MG63 (cell line): Measurements from ENCODE around the gene GPR84. TPM values are rescaled to one million over a fixed set of nuclear protein-coding genes. Genes with fewer than 3 reads are reported as not detected.

Experiments used
- DNase-seq: peaks from one replicate; pipeline ENCODE4 v3.0.0-alpha.2; 2020
- H3K27me3 ChIP-seq: fragments of 250-450 bp; sonication (Bioruptor Pico); 2 replicates; pipeline ENCODE4 v1.5.1; 2020; ENCODE audit warnings: mild to moderate bottlenecking, moderate library complexity
- H3K36me3 ChIP-seq: fragments of 250-450 bp; sonication (Bioruptor Pico); 2 replicates; pipeline ENCODE4 v1.5.1; 2020; ENCODE audit warnings: mild to moderate bottlenecking, moderate library complexity
- H3K4me3 ChIP-seq: fragments of 250-450 bp; sonication (Bioruptor Pico); 2 replicates; pipeline ENCODE4 v1.5.1; 2020; ENCODE audit warnings: mild to moderate bottlenecking, moderate library complexity
- H3K9me3 ChIP-seq: fragments of 250-450 bp; sonication (Bioruptor Pico); 2 replicates; pipeline ENCODE4 v1.5.1; 2020; ENCODE audit warnings: mild to moderate bottlenecking, moderate library complexity
- total RNA-seq: library from RNA; depleted of rRNA; stranded (reverse); fragments of >200 nt; shearing (Covaris generic); gene quantifications from 2 replicates; pipeline ENCODE4 v1.2.3, GENCODE V29; 2014; ENCODE audit warnings: low replicate concordance

The GPR84 gene
- total RNA-seq, 1 experiment from 2014 or later, result not detected

DNA sequence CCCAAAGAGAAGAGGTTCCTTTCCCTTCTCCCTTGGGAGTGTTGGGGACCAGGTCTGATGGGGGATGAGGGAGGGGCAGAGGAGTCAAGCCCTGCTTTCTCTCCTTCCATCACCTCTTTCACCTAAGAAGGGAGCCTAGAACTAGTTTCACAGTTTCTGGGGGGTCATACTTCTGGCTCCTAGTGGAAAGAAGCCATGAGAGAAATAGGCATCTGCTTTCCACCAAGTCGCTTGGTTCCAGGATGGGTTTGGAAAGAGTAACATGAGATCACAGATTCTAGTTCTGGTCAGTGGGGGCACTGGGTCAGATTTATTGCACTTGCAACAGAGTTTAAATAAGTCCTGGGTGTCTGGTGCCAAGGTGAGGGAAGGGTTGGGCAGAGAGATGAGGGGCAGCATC, 30.7 kb upstream of the GPR84 start:
- no peak overlapping the region for H3K4me3 ChIP-seq
- no peaks in the 10 kb centered on the region for H3K9me3 ChIP-seq
- H3K36me3 ChIP-seq, result peaks cover 59% of the 10 kb centered on the region
- DNase-seq, result no peak
- H3K27me3 ChIP-seq, result no peaks in the 10 kb centered on the region

DNA sequence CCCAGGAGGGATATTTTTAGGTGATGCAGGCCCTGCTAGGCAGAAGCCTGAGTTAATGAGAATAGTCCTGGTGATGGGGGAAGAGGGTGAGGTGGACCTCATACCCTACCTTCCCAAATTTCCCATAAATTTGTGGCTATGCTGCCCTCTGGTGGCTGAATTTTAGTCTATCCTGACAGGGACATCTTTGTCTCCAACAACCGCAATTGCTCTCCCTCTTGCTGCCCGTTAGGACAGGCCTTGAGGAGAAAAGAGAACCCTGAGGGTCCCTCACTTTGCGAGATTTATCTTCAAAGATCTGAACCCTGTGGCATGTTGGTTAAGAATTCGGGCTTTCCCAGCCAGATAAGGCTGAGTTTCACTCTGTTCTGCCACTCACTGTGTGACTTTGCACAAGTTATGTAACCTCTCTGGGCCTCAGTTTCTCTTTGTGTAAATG, 30.0 kb upstream of the GPR84 start:
- H3K9me3 ChIP-seq, result no peaks in the 10 kb centered on the region
- H3K4me3 ChIP-seq, result no peak overlapping the region
- peaks cover 52% of the 10 kb centered on the region for H3K36me3 ChIP-seq
- DNase-seq, result no peak
- H3K27me3 ChIP-seq, result no peaks in the 10 kb centered on the region

DNA sequence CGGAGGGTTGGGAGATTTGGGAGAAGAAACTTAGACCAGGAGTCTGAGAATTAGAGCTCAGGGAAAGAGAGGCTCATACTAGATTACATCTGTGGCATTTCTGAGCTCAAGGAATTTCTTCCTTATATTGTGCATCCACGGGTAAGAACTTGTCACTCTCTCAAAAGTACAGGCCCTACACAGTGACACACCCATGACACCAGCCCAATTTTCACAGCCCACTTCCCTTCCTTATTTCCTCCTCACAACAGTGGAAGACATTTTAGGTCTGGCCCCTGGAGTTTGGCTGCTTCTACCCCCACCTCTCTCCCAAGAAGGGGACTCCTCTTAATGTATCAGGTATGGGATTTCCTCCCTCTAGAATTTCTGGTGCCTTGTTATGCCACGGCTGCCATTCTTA, 29.5 kb upstream of the GPR84 start:
- H3K27me3 ChIP-seq, result no peaks in the 10 kb centered on the region

DNA sequence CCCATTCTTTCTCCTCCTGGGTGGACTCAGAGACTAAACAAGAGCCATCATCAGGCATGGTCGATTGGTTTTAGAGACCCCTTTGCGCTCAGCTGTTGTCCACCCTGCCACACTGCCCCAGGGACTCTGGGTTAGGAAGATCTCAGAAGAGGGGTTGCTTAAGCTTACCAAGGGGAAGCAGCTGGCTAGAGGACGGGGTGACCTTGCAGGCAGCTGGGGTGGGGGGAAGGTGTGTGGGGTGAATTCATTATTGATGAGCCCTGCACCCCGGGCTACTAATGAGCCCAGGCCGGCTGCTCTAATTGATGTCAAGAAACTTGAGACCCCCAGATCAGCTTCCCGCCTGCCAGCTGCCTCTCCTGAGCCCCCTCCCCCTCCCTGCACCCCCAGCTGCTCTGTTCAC, 28.9 kb upstream of the GPR84 start:
- Histone ChIP-seq H3K4me3 (no peak overlapping the region), H3K36me3 (peaks cover 41% of the 10 kb centered on the region), H3K27me3 (no peaks in the 10 kb centered on the region), H3K9me3 (no peaks in the 10 kb centered on the region)
- no peak for DNase-seq

More for the DNA sequence above, 29.5 kb upstream of the GPR84 start:
- Histone ChIP-seq H3K4me3 (no peak overlapping the region), H3K36me3 (peaks cover 46% of the 10 kb centered on the region), H3K9me3 (no peaks in the 10 kb centered on the region)
- DNase-seq, result no peak

DNA sequence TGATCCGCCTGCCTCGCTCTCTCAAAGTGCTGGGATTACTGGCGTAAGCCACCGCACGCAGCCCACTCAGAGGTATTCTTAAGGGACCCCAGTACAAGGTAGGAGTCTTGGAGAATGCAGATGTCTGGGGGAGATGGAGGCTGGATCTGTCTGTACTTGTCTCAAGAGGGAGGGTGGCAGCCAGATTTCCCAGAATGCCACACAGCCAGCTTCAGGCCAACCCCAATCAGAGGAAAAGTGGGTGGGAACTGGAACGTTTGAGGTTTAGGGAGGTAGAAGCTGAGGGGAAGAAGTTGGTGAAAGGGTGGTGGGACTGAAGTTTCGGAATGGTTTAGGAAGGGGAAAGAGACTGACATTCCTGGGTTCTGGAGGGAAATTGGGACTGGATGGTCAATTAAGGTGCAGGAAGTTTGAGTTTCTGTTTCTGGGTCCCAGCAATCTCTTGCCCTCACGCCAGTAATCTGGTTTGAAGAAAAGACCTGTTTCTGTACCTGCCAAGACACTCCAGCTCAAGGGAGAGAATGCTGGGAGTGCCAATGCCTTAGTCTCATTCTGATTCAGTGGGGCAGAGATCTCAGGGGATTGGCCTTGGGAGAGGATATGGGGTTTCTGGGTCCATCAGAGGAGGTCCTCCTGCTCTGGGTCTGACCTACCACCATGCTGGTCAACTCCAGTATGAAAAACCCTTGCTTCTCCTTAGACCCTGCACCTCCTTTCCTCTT, 28.4 kb upstream of the GPR84 start:
- Histone ChIP-seq H3K27me3 (no peaks in the 10 kb centered on the region), H3K36me3 (peaks cover 37% of the 10 kb centered on the region), H3K9me3 (no peaks in the 10 kb centered on the region), H3K4me3 (no peak overlapping the region)
- DNase-seq, result no peak

DNA sequence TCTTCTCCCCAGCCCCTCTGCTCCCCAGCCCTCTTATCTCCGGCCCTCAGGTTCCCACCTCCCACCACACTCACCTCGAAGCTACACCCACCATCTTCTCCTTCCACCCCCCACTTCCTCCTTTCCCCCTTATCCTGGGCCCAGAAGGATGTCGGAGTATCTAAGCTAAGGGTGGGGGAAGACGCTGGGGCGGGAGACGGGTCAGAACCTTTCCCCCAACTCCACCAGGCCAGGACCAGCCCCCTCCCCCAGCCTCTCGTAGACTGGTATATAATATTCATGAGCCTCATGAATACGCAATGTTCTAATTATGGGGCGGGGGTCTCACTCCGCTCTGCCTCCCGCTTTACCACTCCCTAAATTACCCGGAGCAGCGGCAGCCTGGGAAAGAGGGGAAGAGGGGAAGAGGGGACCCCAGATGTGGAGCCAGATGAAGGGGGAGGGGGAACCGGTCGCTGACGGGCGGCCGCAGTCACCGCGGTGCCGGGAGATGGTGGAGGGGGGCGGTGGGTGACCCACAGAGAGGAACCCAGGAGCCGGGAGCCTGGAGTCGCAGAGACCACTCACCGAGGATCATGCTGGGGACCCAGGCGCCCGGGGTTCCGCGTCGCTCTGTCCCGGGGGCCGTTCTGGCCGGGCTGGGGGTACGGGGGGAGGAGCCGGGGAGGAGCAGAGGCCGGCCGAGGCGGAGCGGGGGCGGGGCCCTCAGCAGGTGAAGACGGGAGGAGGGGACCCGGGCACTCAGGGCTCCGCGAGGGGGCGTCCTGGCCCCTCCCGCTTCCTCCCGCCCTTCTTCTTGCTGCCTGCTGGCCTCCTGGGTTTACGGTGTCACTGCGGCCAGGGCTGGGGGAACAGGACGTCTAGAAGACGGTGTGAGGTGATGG, 26.6 kb upstream of the GPR84 start:
- H3K4me3 ChIP-seq, result no peak overlapping the region
- no peaks in the 10 kb centered on the region for H3K9me3 ChIP-seq
- H3K36me3 ChIP-seq, result peaks cover 20% of the 10 kb centered on the region
- DNase-seq, result no peak
- H3K27me3 ChIP-seq, result no peaks in the 10 kb centered on the region

DNA sequence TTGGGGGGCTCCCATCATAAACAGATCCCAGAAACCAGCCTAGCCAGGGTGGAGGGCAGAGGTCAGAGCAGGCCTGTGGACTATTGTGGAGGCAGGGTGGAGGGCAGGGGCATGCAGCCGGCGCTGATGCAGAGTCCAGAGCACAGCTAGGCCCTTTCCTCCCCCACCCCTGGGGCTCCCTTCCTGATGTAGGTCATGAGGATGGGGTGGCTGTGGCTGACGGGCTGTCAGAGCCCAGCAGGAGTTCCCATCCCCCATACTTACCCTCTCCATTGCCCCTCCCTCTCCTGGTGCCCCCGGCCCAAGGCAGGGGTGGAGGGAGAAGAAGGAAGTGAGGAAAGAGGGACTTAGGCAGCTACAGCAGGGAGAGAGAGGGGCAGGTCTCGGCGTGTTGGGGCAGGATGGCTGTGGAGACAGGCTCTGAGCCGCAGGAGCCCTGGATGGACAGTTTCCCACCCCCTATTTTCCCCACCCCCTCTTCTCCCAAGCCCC, 25.9 kb upstream of the GPR84 start:
- Histone ChIP-seq H3K36me3 (peaks cover 14% of the 10 kb centered on the region), H3K27me3 (no peaks in the 10 kb centered on the region), H3K9me3 (no peaks in the 10 kb centered on the region), H3K4me3 (no peak overlapping the region)
- DNase-seq, result no peak

DNA sequence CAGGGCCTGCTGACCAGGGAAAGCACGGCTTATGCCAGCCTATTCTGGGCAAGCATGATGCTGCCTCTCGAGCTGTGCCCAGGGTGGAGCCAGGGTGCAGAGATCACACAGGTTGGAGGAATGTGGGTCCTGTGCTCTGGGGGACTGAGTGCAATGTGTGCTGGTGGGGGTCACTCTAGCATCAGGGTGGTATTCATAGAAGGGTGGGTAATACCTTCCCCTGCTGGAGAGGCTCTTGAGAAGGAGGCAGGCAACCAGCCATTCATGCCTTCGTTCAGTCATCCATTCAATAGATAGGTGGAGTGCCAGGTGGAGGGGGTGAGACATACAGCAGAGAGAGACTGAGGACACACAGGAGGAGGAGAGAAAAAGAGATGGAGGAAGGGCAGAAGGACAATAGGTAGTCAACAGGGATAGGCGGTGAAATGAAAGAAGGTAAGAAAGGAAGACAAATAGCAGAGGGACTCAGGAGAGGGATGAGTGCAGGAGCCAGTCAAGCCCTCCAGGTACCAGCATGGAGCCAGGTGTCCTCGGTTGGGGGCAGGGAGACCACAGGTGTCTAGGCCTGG, 25.4 kb upstream of the GPR84 start:
- Histone ChIP-seq H3K4me3 (no peak overlapping the region), H3K36me3 (peaks cover 9% of the 10 kb centered on the region), H3K9me3 (no peaks in the 10 kb centered on the region), H3K27me3 (no peaks in the 10 kb centered on the region)
- DNase-seq, result no peak

DNA sequence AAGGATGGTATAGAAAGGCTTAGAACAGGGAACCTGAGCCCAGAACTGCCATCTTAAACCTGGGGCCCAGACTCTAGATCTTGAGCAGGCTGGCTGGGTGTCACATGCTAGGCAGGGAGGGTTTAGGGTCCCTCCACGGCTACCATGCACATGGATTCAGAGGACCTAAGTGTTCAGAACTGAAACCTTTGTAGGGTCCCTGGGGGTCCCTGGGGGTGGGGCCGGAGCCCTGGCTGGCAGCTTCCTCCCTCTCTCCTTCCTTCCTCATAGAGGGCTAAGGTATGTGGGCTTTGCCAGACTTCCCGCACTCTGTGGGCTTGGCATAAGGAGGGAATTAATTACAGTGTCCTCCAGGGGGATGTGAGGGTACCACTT, 24.8 kb upstream of the GPR84 start:
- H3K27me3 ChIP-seq, result no peaks in the 10 kb centered on the region
- no peak for DNase-seq
- 0 out of 2 replicates have a peak, but pooled peaks cover 5% of the 10 kb centered on the region for H3K36me3 ChIP-seq
- H3K4me3 ChIP-seq, result no peak overlapping the region
- no peaks in the 10 kb centered on the region for H3K9me3 ChIP-seq

DNA sequence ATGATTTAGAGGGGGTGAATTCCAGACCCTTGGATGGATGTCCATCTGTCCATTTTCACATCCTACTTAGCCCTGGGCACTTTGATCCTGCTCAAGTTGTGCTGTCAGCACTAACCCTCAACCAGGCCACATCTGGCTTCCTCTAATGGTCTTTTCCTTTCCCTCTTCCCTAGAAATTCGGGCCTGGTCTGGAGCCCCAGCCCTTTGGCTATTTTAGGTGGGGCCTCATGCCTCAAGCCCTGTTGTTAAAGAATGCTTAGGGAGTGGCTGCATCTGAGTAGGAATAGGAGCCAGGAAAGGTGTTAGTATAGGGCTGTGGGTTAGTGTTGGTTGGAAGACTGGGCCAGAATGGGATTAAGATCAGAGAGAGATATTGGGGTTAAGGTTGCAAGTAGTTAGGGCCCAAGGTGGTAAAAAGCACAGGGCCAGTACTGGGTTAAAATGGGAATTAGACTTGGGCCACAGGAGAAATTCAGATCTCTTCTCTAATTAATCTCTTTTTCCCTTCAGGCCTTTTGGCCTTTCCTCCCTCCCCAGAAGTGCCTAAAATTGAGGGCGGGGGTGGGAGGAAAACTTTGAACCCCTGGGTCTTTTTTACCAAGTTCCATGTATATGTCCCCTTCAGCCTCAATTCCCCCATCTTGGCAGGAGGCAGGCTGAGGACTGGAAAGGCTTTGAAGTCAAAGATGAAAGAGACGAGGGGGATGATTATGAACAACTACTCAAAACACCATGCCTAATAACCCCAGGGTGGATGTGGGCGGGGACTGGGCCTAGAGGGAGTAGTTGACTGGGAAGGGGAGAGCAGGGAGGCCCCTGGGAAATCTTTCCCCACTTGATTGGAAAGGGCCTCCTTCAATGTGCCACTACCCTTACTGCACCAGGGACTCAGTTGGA, 24.2 kb upstream of the GPR84 start:
- DNase-seq, result no peak

DNA sequence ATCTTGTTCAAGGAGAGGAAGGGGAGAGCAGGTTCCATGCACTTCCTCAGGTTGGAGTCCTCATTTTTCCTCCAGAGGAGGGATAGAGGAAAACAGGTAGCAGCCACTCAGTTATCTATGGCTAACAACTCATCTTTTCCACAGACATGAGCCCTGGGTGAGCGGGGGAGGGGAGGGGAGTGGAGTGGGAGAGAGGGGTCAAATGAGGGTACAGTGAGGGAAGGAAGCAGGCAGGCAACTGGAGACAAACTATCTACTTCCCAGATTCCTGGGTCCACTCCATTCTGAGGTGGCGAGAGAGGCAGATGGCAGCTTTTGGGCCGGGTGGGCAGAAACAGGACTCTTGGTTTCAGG, 22.8 kb upstream of the GPR84 start:
- no peaks in the 10 kb centered on the region for H3K36me3 ChIP-seq
- no peaks in the 10 kb centered on the region for H3K27me3 ChIP-seq
- H3K4me3 ChIP-seq, result no peak overlapping the region
- DNase-seq, result no peak
- H3K9me3 ChIP-seq, result no peaks in the 10 kb centered on the region

More for the DNA sequence above, 24.2 kb upstream of the GPR84 start:
- H3K4me3 ChIP-seq, result no peak overlapping the region
- no peaks in the 10 kb centered on the region for H3K9me3 ChIP-seq
- 0 out of 2 replicates have a peak, but pooled peaks cover 2% of the 10 kb centered on the region for H3K36me3 ChIP-seq
- H3K27me3 ChIP-seq, result no peaks in the 10 kb centered on the region

DNA sequence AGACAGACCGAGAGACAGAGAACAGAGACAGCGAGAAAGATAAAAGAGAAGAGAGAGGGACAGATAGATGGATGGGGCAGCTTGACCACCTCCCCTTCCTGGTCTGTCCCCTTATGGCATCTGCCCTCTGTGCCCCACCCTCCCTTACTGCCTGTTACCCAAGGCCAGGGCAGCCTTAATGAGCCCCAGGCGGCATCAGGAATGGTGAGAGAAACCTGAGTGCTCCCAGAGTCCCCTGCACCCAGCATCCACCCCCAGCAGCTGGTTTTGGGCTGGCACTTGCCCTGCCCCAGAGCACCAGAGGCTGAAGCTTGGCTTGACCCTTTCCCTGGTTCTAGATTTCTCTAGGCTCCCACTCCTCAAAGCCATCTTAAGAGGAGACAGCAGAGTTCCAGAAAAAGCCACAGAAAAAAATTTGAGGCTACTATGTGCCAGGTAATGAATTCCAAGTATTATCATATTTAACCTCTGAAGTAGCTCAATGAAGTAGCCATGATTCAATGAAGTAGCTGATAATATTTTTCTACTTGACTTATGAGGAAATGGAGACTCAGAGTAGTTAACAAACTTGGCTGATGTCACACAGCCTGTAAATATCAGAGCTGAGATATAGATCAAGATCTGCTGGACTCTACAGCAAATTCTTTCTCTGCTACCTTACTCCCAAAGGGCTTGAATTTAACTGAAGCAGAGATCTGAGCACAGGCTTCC, 22.3 kb upstream of the GPR84 start:
- Histone ChIP-seq H3K4me3 (no peak overlapping the region), H3K27me3 (no peaks in the 10 kb centered on the region), H3K36me3 (no peaks in the 10 kb centered on the region), H3K9me3 (no peaks in the 10 kb centered on the region)
- DNase-seq, result no peak

DNA sequence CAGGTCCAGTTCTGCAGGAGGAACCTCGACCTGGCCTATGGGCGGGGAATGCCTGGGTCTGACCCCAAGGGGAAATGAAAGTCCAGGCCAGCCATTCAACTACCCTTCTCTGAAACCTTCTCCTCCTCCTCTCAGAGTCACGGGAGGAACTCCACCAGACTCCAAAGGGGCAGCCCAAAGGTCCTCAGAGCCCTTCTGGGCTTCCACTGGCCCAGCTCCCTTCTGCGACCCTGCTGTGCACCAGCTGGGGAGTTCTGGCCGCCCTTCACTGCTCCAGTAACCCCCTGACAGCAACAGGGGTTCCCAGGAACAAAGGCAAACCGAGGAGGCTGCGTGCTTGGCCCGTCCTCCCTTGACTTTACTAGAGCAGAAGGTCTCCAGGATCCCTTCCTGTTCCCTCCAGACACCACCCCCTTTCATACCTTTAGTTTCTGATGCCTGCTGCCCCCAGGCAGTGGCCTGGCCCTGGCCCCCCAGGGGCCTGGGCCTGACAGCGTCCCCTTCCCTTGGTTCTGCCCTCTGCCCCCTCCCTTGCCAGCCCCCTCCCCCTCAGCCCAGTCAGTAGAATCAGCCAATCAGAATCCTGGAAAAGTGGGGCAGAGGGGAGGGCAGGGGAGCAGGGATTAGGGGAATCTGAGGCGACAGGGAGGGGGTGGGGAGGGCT, 21.1 kb upstream of the GPR84 start:
- H3K27me3 ChIP-seq, result no peaks in the 10 kb centered on the region
- no peaks in the 10 kb centered on the region for H3K36me3 ChIP-seq
- H3K9me3 ChIP-seq, result no peaks in the 10 kb centered on the region
- no peak for DNase-seq
- H3K4me3 ChIP-seq, result no peak overlapping the region

DNA sequence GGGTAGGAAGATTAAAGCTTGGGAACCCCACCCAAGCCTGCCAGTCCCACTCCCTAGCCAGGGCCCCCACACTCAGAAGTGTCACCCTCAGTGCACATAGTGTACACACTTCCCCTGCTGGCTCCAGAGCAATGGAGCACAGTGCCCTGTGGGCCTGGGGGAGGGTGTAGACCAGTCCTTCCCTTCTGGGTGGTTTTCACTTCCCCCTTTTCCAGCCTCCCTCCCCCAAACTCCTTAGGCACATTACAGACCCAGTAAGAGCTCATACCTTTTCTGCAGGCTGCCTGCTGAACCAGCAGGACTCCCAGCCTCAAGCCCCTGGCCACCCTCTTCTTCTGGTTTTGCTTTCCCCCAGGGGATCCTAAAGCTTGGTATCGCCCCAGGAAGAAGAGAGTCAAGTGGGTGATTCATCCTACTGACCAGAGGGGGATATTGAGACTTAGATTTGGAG, 20.3 kb upstream of the GPR84 start, which contains the start of gene ZNF385A:
TSS of gene ZNF385A (minus strand) at position 143 of the 451 bp plus-strand sequence. CDS start 219 bp downstream, outside the sequence.
- Histone ChIP-seq H3K36me3 (no peaks in the 10 kb centered on the region), H3K9me3 (no peaks in the 10 kb centered on the region), H3K4me3 (no peak within 1 kb of the TSS), H3K27me3 (no peaks in the 10 kb centered on the region)
- DNase-seq, result no peak

DNA sequence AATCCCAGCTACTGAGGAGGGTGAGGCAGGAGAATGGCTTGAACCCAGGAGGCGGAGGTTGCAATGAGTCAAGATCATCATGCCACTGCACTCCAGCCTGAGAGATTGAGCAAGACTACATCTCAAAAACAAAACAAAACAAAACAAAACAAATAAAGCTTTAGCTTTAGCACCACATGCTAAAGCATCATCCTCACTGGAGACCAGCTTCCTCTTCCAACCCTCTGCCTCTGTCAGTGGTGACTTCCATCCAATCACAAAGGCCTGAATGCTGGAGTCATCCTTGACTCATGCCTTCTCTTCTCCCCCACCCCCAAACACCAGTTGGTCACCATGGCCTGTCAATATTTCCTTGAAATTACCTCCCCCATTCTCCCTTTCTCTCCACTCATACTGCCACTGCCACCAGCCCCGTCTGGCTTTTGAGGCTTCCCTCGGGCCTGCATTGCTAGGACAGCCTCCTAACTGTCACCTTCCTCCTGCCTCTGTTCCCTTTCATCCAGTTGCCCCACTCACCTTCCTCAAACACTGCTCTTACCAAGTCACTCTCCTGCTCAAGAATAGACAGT, 18.8 kb upstream of the GPR84 start:
- Histone ChIP-seq H3K4me3 (no peak overlapping the region), H3K27me3 (no peaks in the 10 kb centered on the region), H3K36me3 (no peaks in the 10 kb centered on the region), H3K9me3 (no peaks in the 10 kb centered on the region)
- DNase-seq, result peak; percentile 84
